ENCODE results near the gene CLEC2D. TPM values are rescaled to one million over a fixed set of nuclear protein-coding genes. Genes with fewer than 3 reads are reported as not detected.
A peak's percentile ranks its signal among the peaks of the same experiment; 100 is the strongest.

CLEC2D gene, protein sequence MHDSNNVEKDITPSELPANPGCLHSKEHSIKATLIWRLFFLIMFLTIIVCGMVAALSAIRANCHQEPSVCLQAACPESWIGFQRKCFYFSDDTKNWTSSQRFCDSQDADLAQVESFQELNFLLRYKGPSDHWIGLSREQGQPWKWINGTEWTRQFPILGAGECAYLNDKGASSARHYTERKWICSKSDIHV
- total RNA-seq: 10 to 100 TPM in 1 of 4 donors, 1 to 10 TPM in 3; 1.6 to 11.8 (median 4.3) TPM

DNA sequence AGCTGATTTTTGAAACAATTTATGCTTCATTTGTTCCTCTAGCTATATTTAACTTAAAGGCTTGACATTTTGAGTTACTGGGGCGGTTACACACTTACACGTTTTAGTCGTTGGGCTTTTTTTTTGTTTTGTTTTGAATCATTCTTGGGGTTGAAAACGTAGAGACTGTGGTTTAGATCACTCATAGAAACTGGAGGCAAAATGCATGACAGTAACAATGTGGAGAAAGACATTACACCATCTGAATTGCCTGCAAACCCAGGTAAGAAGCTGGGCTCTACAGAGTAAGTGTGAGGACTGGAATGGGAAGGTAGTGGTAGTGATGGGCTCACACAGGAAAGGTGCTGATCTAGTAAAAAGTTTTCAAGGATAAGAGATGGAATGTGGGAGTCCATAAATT, at the start of gene CLEC2D:
Gene CLEC2D (plus strand): TSS at position 180 of the 400 bp plus-strand sequence. CDS start 22 bp downstream, at position 202.
- DNase-seq: no peak
- intact Hi-C loops (cut with DNase I): no loop called here
- peaks cover 0 to 26% (median 8%) of the 10 kb centered on the region in 3 donors for H3K4me1 ChIP-seq
- peaks cover 0 to 13% (median 0%) of the 10 kb centered on the region in 3 donors for H3K36me3 ChIP-seq
- TF ChIP-seq, protein P1, sequence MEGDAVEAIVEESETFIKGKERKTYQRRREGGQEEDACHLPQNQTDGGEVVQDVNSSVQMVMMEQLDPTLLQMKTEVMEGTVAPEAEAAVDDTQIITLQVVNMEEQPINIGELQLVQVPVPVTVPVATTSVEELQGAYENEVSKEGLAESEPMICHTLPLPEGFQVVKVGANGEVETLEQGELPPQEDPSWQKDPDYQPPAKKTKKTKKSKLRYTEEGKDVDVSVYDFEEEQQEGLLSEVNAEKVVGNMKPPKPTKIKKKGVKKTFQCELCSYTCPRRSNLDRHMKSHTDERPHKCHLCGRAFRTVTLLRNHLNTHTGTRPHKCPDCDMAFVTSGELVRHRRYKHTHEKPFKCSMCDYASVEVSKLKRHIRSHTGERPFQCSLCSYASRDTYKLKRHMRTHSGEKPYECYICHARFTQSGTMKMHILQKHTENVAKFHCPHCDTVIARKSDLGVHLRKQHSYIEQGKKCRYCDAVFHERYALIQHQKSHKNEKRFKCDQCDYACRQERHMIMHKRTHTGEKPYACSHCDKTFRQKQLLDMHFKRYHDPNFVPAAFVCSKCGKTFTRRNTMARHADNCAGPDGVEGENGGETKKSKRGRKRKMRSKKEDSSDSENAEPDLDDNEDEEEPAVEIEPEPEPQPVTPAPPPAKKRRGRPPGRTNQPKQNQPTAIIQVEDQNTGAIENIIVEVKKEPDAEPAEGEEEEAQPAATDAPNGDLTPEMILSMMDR (IDR thresholded peaks at IDR 0.05): no peak
- TF ChIP-seq POLR2A (IDR thresholded peaks at IDR 0.05): peak in 1 of 4 donors; percentile 34
- H3K27me3 ChIP-seq: no peaks in the 10 kb centered on the region
- peak within 1 kb of the TSS in 1 of 4 donors; percentile 13 for H3K4me3 ChIP-seq
- peak within 1 kb of the TSS in 1 of 4 donors; percentile 40 for H3K27ac ChIP-seq
- H3K9me3 ChIP-seq: no peaks in the 10 kb centered on the region
- WGBS, 2 donors: 56 to 74% methylated on average over 4 of the region's 4 CpGs

DNA sequence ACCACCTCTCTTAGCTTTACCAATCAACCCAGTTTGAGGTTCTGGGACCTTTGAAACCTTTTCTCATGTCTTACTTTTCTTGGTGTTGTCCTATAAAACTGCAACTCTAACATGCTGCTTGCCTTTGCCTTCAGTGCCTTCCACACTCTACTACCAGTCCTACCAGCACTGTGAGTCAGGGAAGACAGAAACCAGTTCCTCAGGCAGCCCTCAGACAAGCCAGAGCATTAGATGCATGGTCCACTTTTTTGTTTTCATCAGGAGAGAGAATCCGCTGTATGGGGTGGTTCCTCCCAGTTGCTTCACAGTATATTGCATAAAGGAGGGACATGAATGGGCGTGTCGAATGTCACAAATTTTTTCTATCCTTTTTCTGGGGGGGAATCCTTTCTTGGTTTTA, 44.5 kb upstream of the CLEC2D start:
- DNase-seq: no peak
- Histone ChIP-seq H3K4me3 (no peak overlapping the region), H3K4me1 (no peaks in the 10 kb centered on the region), H3K36me3 (no peaks in the 10 kb centered on the region), H3K9me3 (no peaks in the 10 kb centered on the region), H3K27me3 (no peaks in the 10 kb centered on the region), H3K27ac (no peak overlapping the region)
- no peak for TF ChIP-seq POLR2A (IDR thresholded peaks at IDR 0.05)
- TF ChIP-seq, protein P1 (IDR thresholded peaks at IDR 0.05): no peak
- WGBS, 2 donors: 63 to 87% methylated on average over 3 of the region's 3 CpGs
- intact Hi-C loops (cut with DNase I): no loop called here

DNA sequence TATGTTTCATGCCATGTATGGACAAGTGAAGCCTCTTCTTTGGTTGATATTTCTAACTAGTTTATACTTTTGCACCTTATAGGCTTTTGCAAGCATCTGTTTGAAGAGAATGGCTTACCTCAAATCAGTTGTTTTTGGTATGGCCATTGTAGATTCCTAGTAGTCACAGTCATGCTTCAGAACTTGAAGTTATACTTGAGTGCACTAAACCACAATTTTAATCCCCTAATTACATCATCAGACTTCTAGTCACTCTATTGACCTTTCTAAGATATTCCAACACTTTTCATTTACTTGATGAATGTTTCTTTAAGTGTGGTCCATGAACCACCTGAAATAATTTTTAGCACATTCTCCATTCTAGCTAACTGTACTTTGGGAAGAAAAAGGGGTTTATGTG, 43.2 kb upstream of the CLEC2D start:
- Histone ChIP-seq H3K27me3 (no peaks in the 10 kb centered on the region), H3K36me3 (no peaks in the 10 kb centered on the region), H3K9me3 (no peaks in the 10 kb centered on the region), H3K4me3 (no peak overlapping the region), H3K27ac (no peak overlapping the region), H3K4me1 (no peaks in the 10 kb centered on the region)
- no peak for DNase-seq
- intact Hi-C loops (cut with DNase I): no loop called here
- no peak for TF ChIP-seq POLR2A (IDR thresholded peaks at IDR 0.05)
- TF ChIP-seq, protein P1 (IDR thresholded peaks at IDR 0.05): no peak

DNA sequence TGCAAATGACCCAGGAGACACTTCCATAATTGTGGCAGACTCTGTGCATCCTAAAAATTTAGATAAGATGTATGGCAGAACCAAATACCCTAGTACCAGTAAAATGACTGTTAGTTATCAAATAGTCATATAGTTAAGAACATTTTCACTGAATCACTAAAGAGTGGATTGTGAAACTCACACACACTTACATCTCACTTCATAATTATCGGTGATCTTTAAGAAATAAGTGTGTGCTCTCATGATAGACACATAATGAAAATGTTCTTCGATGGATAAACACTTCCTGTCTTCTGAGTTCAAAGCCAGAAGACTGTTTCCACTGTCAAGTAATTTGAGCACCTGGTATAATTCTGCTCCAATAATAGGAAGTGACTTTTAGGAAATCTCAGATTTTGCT, 42.7 kb upstream of the CLEC2D start:
- no peaks in the 10 kb centered on the region for H3K36me3 ChIP-seq
- H3K4me3 ChIP-seq: no peak overlapping the region
- intact Hi-C loops (cut with DNase I): no loop called here
- no peaks in the 10 kb centered on the region for H3K9me3 ChIP-seq
- H3K27ac ChIP-seq: no peak overlapping the region
- DNase-seq: no peak
- TF ChIP-seq POLR2A (IDR thresholded peaks at IDR 0.05): no peak
- no peaks in the 10 kb centered on the region for H3K4me1 ChIP-seq
- 73 to 81% methylated on average over 2 of the region's 2 CpGs for WGBS, 2 donors
- H3K27me3 ChIP-seq: no peaks in the 10 kb centered on the region

DNA sequence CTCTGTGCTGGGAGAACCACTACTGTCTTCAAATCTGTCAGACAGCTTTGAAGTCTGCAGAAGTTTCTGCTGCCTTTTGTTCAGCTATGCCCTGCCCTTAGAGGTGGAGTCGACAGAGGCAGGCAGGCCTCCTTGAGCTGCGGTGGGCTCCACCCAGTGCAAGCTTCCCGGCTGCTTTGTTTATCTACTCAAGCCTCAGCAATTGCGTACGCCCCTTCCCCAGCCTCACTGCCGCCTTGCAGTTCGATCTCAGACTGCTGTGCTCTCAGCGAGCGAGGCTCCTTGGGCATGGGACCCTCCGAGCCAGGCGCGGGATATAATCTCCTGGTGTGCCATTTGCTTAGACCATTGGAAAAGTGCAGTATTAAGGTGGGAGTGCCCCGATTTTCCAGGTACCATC, 36.7 kb upstream of the CLEC2D start:
- TF ChIP-seq, protein P1 (IDR thresholded peaks at IDR 0.05): no peak
- Histone ChIP-seq H3K4me3 (no peak overlapping the region), H3K27me3 (no peaks in the 10 kb centered on the region), H3K36me3 (no peaks in the 10 kb centered on the region), H3K27ac (no peak overlapping the region), H3K4me1 (no peaks in the 10 kb centered on the region), H3K9me3 (no peaks in the 10 kb centered on the region)
- DNase-seq: no peak
- 87 to 92% methylated on average over 6 to 9 of the region's 13 CpGs for WGBS, 2 donors
- intact Hi-C loops (cut with DNase I): no loop called here
